HG03342 (cell line): ENCODE results near the gene CLIC1.

Experiments
- ATAC-seq: cut with Tn5 transposase; IDR thresholded peaks from one replicate; pipeline ENCODE4 v1.9.1; 2021; ENCODE audit warnings: mild to moderate bottlenecking, moderate library complexity; ENCODE audit not compliant: unreplicated experiment

Gene CLIC1

GRCh38 chr6:31740397-31741223, 4.3 kb upstream of the CLIC1 start:
- peak; percentile 1 for ATAC-seq

GRCh38 chr6:31739639-31740396, 3.5 kb upstream of the CLIC1 start, which contains the start of gene MSH5:
TSS of gene MSH5 (plus strand) at chr6:31740005. CDS start at chr6:31740467, 462 bp downstream.
- peak; percentile 62 for ATAC-seq

- no peak for ATAC-seq
Observed at GRCh38 chr6:31737991-31738979, 2.0 kb upstream of the CLIC1 start.

GRCh38 chr6:31737315-31737990, 1.1 kb upstream of the CLIC1 start:
- no peak for ATAC-seq

- ATAC-seq, result no peak
Observed at GRCh38 chr6:31736768-31737314, 511 bp upstream of the CLIC1 start.

- ATAC-seq, result peak; percentile 22
Observed at GRCh38 chr6:31734821-31735406, 1.4 kb downstream of the CLIC1 start.

GRCh38 chr6:31734247-31734820, 2.0 kb downstream of the CLIC1 start:
- no peak for ATAC-seq

- ATAC-seq, result no peak
Observed at GRCh38 chr6:31733734-31734133, 2.6 kb downstream of the CLIC1 start.

- no peak for ATAC-seq
Observed at GRCh38 chr6:31732029-31732428, 4.3 kb downstream of the CLIC1 start.

GRCh38 chr6:31730631-31731086, 5.7 kb downstream of the CLIC1 start:
- ATAC-seq, result no peak

- ATAC-seq, result peak; percentile 31
Observed at GRCh38 chr6:31729979-31730630, 6.2 kb downstream of the CLIC1 start.

- peak; percentile 42 for ATAC-seq
Observed at GRCh38 chr6:31729515-31729978, 6.8 kb downstream of the CLIC1 start.

GRCh38 chr6:31728767-31729514, 7.4 kb downstream of the CLIC1 start, which contains the start of gene DDAH2:
TSS of gene DDAH2 (minus strand) at chr6:31729299. CDS start at chr6:31729161, 138 bp downstream.
- peak; percentile 19 for ATAC-seq

- no peak for ATAC-seq
Observed at GRCh38 chr6:31727717-31728671, 8.3 kb downstream of the CLIC1 start.

- ATAC-seq, result no peak
Observed at GRCh38 chr6:31727034-31727716, 9.2 kb downstream of the CLIC1 start.
